HG03175 (cell line): ENCODE results near the gene PADI1.
"Not testable (repeated sequence)": the region's sequence is repeated elsewhere in the genome, so short reads cannot be mapped to it uniquely, and the experiment has no call there.

Experiments
- ATAC-seq: cut with Tn5 transposase; IDR thresholded peaks from one replicate; pipeline ENCODE4 v1.9.1; 2021; ENCODE audit warnings: mild to moderate bottlenecking, moderate library complexity; ENCODE audit not compliant: unreplicated experiment

Gene PADI1

GRCh38 chr1:17239420-17239819 lies 34.5 kb downstream of the PADI1 start:
- peak; percentile 47 for ATAC-seq

GRCh38 chr1:17241011-17241779 lies 36.3 kb downstream of the PADI1 start:
- not testable (repeated sequence) for ATAC-seq

- not testable (repeated sequence) for ATAC-seq
These were observed 36.8 kb downstream of the PADI1 start for GRCh38 chr1:17241780-17242074.

- ATAC-seq, result no peak
These were observed 38.3 kb downstream of the PADI1 start for GRCh38 chr1:17243274-17243673.

GRCh38 chr1:17244821-17245740 lies 40.2 kb downstream of the PADI1 start:
- ATAC-seq, result no peak

- no peak for ATAC-seq
These were observed 40.9 kb downstream of the PADI1 start for GRCh38 chr1:17245816-17246325.

GRCh38 chr1:17246971-17247370 lies 42.0 kb downstream of the PADI1 start:
- ATAC-seq, result no peak

GRCh38 chr1:17248781-17249180 lies 43.9 kb downstream of the PADI1 start, which contains the start of gene PADI3:
Gene PADI3 (plus strand): TSS chr1:17249098. CDS start chr1:17249138, 40 bp downstream.
- ATAC-seq, result no peak

- ATAC-seq, result no peak
These were observed 45.7 kb downstream of the PADI1 start for GRCh38 chr1:17250601-17251000.

- no peak for ATAC-seq
These were observed 46.3 kb downstream of the PADI1 start for GRCh38 chr1:17251246-17251645.

- no peak for ATAC-seq
These were observed 46.9 kb downstream of the PADI1 start for GRCh38 chr1:17251701-17252376.

GRCh38 chr1:17255336-17255735 lies 50.4 kb downstream of the PADI1 start:
- no peak for ATAC-seq

- ATAC-seq, result no peak
These were observed 53.3 kb downstream of the PADI1 start for GRCh38 chr1:17258116-17258757.

GRCh38 chr1:17258758-17259130 lies 53.8 kb downstream of the PADI1 start:
- ATAC-seq, result no peak

- no peak for ATAC-seq
These were observed 54.4 kb downstream of the PADI1 start for GRCh38 chr1:17259233-17259873.

- ATAC-seq, result no peak
These were observed 55.3 kb downstream of the PADI1 start for GRCh38 chr1:17260264-17260663.

GRCh38 chr1:17260738-17261137 lies 55.8 kb downstream of the PADI1 start:
- no peak for ATAC-seq

- no peak for ATAC-seq
These were observed 59.0 kb downstream of the PADI1 start for GRCh38 chr1:17263936-17264335.

- ATAC-seq, result no peak
These were observed 59.5 kb downstream of the PADI1 start for GRCh38 chr1:17264470-17264869.

GRCh38 chr1:17265162-17265561 lies 60.2 kb downstream of the PADI1 start:
- no peak for ATAC-seq
